Fibroblast of villous mesenchyme (primary cell): ENCODE measurements around the gene KIF2C. TPM values are rescaled to one million over a fixed set of nuclear protein-coding genes. Genes with fewer than 3 reads are reported as not detected.

Source experiments
- DNase-seq: peaks from one replicate; pipeline ENCODE4 v3.0.0-alpha.2; 2010; ENCODE audit warnings: low read depth
- H3K4me3 ChIP-seq: 2 replicates; pipeline ENCODE4 v1.5.1; 2011; ENCODE audit warnings: low read depth, mild to moderate bottlenecking, low read length
- total RNA-seq: library from RNA; depleted of rRNA; stranded (reverse); fragments of >200 nt; gene quantifications from 2 replicates; pipeline ENCODE4 v1.2.3, GENCODE V29; 2012
- TF ChIP-seq, protein P1 (sequence below): IDR thresholded peaks from 2 replicates; pipeline ENCODE4 v1.5.1; 2012; ENCODE audit warnings: low read depth, mild to moderate bottlenecking, low read length; ENCODE audit not compliant: insufficient read depth

The KIF2C gene
- total RNA-seq, 1 donor: 26.8 TPM

DNA sequence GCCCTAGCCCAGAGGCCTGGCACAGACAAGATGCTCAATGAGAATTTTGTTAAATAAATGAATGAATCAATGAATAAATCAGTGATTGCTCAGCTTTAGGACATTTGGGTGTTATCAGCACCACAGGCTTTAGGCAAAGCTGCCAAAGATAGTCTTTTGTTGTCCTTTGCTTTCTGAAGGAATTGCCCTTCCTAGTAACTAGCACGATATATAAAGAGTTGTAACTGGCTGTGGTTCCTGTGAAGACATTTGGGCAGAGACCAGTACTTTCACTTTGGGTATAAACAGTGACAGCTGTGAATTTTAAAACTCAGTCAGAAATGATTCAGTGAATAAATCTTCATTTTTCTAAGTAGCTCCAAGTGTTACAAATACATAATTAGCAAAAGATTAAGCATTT is 22.0 kb upstream of the KIF2C start:
- no peak overlapping the region for H3K4me3 ChIP-seq
- DNase-seq: no peak
- TF ChIP-seq, protein P1, sequence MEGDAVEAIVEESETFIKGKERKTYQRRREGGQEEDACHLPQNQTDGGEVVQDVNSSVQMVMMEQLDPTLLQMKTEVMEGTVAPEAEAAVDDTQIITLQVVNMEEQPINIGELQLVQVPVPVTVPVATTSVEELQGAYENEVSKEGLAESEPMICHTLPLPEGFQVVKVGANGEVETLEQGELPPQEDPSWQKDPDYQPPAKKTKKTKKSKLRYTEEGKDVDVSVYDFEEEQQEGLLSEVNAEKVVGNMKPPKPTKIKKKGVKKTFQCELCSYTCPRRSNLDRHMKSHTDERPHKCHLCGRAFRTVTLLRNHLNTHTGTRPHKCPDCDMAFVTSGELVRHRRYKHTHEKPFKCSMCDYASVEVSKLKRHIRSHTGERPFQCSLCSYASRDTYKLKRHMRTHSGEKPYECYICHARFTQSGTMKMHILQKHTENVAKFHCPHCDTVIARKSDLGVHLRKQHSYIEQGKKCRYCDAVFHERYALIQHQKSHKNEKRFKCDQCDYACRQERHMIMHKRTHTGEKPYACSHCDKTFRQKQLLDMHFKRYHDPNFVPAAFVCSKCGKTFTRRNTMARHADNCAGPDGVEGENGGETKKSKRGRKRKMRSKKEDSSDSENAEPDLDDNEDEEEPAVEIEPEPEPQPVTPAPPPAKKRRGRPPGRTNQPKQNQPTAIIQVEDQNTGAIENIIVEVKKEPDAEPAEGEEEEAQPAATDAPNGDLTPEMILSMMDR: no peak

DNA sequence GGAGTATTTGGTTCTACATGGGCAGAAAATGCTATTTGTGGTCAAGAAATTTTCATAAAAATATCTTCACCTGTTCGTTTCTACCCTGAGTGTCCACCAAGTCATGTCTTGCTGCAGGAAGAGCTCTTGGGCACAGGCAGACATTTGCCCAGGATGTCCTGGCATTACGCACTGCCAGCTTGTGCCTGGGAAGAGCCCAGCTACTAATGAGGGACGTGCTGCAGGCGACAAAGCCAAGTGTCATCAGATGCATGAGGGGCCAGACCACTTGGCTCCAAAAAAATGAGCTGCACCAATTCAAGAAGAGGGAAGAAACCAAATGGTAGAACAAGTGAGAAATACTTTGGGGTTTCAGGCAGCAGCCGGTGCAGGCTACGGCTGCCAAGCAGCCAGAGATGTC is 21.5 kb upstream of the KIF2C start:
- no peak overlapping the region for H3K4me3 ChIP-seq
- DNase-seq: no peak
- TF ChIP-seq, protein P1: no peak

DNA sequence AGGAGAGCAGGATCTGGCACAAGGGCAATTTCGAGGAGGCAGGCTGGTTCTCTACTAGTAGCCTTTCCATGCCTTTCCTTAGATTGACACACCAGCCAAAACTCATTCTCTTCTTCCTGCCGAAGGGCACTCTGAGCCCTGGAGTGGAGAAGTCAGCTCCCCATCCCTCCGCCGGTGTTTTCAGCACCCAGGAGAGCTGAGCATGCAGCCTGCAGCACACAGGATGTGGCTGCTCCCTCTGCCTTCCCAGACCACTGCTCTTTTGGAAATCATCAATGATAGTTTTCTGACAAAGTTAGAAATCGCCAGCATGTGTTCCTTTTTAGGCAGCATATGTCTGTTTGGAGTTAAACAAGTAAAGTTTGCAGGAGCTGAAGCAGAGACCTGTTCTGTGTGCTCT is 20.3 kb upstream of the KIF2C start:
- TF ChIP-seq, protein P1: no peak
- H3K4me3 ChIP-seq: no peak overlapping the region
- DNase-seq: no peak

DNA sequence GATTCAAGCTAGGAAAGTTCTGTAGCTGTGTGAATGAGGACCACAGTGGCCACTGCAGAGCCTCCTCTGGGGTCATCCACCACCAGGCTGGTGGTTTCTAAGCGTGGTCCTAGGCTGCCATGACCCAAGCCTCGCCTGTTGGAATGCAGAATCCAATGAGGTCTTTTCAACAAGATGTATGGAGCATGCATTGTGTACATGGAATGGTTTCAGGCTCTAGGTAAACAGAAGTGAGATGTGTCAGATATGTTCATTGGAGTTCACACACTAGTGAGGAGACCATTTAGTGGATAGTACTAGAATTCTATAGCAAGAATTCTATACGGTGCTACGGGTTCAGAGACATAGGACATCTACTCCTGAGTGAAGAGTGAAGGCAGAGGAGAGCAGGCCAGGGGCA is 19.4 kb upstream of the KIF2C start:
- DNase-seq: no peak

DNA sequence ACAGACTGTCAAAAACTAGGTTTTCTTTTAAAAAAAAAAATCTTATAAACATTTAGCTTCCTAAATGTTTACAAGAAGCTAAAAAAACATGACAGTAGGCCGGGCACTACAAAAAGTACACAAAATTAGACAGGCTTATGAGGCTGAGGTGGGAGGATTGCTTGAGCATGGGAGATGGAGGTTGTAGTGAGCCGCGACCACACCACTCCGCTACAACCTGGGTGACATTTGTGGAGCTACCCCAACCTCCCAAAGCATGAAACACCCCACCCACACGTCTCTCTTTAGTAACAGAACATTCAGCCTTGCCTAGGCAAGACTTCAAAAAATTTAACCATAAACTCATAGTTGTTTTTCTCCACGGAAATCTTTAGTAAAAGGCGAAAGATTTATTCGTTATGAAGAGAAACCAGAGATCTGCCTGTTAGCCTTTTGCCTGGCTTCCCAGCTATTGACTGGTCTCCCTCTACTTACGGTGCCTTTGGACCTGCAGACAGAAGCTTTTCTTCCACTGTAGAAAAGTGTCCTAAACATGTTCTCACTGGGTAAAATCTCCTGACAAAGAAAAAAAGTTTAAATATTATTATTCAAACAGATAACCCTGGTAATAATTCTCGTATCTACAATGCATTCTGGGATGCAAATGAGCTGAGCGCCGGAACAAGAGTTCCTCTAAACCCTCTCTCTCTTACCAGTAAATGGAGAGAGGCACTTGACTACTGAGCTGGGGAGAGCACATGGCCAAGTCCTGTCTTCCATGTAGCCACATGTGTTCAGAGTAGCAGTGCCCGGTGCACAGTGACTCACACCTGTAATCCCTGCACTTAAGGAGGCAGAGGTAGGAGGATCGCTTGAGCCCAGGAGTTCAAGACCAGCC is 17.9 kb upstream of the KIF2C start:
- TF ChIP-seq, protein P1: no peak
- DNase-seq: peak; percentile 96
- H3K4me3 ChIP-seq: no peak overlapping the region

More for the DNA sequence above, 19.4 kb upstream of the KIF2C start:
- TF ChIP-seq, protein P1: no peak
- H3K4me3 ChIP-seq: no peak overlapping the region

DNA sequence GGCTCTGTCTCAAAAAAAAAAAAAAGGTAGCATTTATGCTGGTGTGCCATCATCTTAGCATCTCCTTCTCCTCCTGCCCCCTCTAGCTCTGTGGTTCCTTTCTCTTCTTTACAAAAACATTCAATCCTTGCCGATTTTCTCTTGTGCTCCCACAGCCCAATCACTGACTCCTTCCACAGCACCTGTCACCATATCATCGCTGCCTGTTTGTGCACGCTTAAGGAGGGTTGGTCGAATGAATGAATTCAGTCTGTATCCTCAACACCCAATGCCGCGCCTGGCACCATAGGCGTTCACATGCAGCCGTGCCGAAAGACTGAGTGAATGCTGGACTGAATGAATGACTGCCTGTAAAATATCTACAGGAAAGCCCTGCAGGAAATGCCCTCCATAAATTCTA is 16.6 kb upstream of the KIF2C start:
- no peak overlapping the region for H3K4me3 ChIP-seq
- TF ChIP-seq, protein P1: no peak
- no peak for DNase-seq
